NCI-H2171 (cell line): ENCODE measurements around the gene ZNF316.
"Not testable (repeated sequence)": the region's sequence is repeated elsewhere in the genome, so short reads cannot be mapped to it uniquely, and the experiment has no call there.

Experiments used
- DNase-seq: peaks from one replicate; lab custom pipeline; 2025; lab: John Stamatoyannopoulos, UW

Gene ZNF316

DNA sequence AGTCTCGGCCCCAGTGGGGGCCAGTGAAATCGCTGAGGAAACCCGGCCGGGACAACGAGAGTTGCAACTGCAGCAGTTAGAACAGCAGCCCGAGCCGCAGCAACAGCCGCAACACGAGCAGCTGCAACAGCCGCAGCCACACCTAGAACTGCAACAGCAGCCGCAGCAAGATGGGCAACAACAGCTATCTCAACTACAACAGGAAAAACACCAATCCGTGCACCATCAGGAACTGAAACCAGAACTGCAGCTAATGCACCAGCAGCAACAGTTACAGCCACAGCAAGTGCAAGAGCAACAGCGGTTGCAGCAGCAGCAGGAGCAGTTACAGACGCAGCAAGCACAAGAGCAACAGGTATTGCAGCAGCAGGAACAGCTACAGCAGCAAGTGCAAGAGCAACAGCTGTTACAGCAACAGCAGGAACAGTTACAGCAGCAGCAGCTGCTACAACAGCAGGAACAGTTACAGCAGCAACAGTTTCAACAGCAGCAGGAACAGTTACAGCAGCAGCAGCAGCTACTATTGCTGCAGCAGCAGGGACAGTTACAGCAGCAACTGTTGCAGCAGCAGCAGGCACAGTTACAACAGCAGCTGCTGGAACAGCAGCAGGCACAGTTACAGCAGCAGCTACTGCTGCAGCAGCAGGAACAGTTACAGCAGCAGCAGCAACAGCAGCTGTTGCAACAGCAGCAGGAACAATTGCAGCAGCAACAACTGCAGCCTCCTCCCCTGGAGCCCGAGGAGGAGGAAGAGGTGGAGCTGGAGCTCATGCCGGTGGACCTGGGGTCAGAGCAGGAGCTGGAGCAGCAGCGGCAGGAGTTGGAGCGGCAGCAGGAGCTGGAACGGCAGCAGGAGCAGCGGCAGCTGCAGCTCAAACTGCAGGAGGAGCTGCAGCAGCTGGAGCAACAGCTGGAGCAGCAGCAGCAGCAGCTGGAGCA lies 15.7 kb upstream of the ZNF316 start:
- DNase-seq: peak; percentile 24

DNA sequence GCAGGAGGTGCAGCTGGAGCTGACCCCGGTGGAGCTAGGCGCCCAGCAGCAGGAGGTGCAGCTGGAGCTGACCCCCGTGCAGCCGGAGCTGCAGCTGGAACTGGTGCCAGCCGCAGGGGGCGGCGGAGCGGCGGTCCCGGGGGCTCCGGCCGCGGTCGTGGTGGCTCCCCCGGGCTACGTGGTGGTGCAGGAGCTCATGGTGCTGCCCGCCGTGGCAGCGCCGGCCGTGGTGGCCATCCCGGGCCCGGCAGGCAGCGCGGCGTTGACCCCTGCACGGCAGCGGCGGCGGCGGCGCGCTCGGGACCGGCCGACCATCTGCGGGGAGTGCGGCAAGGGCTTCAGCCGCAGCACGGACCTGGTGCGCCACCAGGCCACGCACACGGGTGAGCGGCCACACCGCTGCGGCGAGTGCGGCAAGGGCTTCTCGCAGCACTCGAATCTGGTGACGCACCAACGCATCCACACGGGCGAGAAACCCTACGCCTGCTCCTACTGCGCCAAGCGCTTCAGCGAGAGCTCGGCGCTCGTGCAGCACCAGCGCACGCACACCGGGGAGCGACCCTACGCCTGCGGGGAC lies 14.9 kb upstream of the ZNF316 start:
- no peak for DNase-seq

DNA sequence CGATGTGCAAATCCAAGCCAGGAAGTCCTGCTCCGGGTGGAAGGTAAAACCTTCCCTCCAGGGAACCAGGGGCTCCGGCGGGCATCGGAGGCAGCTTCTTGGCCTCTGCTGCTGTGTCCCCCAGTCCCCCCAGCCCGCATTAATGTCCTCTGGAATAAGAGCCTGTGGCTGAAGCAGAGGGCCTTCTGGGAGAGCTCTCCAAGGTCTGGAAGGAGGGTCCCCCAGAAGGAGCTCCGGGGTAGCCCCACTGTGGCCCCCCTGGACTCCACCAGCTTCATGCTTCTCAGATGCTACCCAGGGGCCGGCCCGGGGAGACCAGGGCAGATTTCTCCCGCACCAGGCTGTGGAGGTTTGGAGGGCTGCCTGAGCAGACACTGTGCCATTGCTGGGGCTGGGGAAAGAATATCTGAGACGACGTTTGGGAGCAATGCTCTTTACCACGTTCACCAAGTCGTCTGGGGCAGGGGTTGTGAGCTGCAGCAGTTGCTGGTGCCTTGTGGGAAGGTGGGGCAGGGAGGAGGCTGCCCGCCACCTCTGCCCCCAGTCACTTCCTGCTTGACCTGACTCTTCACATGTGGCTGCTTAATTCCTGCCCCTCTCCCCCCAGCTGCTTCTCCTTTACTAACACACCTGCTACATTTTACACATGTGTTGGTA lies 13.4 kb upstream of the ZNF316 start:
- no peak for DNase-seq

DNA sequence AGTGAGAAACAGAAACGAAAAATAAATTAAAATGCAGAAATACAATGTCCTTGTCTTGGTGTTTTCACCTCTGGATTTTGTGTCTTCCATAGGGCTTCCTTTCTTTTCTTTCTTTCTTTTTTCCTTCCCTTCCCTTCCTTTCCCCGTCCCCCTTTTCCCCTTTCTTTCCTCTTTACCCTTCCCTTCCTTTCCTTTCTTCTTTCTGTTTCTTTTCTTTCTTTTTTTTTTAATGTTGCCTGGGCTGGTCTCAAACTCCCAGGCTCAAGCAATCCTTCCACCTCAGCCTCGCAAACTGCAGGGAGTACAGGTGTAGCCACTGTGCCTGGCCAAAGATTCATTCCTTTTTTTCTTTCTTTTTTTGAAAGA lies 12.9 kb upstream of the ZNF316 start:
- DNase-seq: no peak

DNA sequence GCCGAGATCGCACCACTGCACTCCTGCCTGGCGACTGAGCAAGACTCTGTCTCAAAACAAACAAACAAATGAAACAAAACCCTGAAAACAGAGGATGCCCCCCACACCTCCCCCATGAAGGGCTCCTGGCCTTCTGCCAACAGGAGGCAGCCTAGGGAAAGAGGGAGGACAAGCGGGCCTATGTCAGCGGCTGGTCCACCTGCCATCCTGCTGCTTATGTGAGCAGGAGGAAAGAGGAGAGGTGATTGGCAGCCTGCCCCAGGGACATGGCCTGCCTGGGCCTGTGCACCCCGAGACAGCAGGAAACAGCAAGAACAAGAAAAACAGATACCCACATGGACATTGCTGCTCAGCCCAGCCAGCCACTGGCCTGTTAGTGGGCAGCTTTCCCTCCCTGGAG lies 9.1 kb upstream of the ZNF316 start:
- peak; percentile 73 for DNase-seq

DNA sequence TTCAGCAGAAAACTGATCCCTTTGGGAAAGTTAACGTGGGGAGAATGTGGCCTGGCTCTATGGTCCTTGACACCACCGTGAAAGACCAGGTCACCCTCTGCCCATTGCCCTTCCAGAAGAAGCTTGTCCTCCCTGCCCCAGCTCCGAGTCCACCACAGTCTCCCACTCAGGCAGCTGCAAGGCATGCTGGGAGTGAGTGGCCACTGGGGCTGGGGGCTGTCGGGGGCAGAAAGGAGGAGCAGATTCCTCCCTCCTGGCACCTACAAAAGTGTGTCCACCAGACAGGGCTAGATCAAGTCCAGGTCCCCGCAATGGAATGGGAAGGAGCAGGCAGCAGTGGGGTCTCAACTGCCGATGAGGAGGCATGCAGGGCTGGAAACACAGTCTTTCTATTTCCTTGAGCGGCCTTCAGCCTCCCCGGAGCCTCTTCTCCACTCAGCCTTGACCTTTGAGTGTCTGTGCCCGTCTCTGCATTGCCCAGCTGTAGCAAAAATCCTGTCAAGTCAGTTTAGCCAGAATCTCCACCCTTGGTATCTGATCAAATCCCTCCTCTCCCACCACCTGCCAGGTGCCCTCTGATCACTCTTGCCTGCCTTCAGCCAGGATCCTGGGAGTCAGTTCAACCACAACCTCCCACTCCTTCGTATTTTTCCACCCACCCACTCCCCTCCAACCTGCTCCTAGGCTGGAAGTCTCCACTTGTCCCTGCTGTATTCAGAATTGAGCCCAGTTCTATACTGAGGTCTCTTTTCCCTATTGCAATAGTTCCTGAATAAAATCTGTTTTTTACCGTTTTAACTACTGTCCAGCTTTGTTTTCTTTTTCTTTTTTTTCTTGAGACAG lies 6.9 kb upstream of the ZNF316 start:
- no peak for DNase-seq

DNA sequence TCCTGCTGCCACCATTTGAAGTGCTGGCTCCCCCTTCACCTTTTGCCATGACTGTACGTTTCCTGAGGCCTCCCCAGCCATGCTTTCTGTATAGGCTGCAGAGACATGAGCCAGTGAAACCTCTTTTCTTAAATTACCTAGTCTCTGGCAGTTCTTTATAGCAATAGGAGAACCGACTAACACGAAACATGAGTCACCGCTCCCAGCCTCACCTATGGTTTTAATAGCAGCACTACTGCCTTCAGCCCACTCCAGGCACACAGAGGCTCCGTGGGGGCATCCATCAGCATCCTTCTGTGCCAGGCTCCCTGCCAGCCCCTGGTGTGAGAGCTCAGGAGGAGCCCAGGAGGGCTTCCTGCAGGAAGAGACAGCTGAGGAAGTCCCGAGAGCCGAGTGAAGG lies 5.5 kb upstream of the ZNF316 start:
- DNase-seq: no peak

DNA sequence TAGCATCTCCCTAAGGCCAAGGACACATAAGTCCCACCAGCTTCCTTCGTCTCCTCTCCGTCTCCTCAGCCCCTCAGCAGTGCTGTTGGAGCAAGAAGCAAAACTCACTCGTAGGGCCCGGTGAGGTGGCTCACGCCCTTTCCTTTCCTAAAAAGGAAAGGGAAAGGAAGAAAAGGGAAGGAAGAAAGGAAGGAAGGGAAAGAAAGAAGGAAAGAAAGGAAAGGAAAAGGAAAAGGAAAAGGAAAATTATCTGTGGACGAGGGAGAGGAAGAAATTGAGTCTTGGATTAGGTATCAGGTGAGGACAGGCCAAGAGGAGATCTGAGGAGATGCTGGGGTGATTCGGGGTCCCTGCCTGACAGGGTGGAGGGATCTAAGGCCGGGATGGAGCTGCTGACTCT lies 3.1 kb upstream of the ZNF316 start:
- no peak for DNase-seq

DNA sequence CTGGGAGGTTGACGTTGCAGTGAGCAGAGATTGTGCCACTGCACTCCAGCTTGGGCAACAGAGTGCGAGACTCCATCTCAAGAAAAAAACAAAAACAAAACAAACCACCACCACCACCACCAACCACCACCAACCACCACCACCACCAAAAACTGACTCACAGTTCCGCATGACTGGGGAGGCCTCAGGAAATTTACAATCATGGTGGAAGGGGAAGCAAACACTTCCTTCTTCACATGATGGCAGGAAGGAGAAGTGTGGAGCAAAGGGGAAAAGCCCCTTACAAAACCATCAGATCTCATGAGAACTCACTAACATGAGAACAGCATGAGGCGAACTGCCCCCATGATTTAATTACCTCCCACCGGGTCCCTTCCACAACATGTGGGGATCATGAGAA lies 2.1 kb upstream of the ZNF316 start:
- not testable (repeated sequence) for DNase-seq

DNA sequence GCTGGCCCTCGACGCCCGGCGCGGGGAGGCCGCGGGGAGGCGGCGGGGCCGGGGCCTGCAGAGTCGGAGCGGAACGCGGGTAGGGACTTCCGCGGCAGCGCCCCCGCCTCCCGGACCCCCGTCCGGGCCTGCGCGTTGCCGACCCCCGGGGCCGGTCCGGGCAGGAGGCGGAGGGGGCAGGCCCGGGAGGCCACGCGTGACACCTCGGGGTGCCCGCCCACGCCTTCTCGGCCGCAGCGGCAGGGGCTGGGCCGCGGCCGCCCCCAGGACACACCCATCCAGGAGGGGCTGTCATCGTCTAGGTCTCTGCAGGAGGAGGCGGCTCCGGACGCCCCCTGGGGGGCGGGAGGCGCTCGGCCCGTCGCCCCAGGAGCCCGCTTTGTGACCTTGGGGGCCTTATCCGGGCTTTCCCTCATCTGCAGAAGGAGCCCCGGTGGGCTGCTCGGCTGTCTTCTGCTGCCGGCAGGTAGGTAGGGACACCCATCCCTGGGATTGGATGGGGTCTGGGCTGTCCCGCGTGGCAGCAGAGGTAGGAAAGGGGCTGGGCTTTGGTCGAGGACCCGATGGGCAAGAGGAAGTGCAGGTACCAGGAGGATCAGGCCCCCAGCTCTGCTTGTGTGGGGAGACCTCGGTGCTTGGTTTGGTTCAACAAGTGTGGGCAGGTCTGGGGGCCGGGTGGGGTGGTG lies 569 bp downstream of the ZNF316 start:
- DNase-seq: no peak

DNA sequence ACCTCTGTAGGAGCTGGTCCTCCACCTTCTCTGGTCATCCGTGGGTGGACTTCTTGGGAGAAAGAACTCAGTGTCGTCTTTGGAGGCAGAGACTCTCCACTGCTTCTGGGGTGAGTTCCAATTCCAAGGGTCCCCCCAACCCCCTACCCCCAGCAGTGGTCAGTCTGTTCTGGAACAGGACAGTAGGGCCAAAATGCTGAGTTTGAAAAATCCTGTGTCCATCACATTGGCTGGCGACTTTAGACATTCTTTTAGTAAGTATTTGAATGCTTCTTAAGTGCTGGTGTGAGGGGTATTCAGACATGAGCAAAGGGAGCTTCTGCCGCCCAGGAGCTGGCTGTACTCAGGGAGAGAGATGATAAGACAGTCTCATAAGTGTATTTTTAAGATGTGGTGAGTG lies 1.9 kb downstream of the ZNF316 start:
- DNase-seq: no peak

DNA sequence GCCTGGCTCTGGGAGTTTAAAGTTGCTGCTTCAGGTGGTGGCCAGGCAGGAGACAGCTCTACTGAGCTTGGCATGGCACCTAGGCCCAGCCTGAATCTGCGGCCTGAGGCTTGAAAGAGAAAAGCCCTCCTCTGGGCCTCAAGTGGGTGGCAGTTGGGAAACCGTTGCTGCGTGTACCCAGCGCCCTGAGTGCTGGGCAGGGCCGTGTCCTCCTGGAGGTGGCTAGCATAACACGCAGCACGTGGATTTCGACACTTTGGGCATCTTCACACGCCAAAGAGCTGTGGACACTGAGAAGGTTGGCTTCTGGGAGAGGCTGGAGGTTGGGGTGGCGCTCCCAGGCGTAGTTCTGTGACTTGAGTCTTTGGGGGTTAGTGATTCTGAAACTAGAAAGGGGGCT lies 2.5 kb downstream of the ZNF316 start:
- no peak for DNase-seq

DNA sequence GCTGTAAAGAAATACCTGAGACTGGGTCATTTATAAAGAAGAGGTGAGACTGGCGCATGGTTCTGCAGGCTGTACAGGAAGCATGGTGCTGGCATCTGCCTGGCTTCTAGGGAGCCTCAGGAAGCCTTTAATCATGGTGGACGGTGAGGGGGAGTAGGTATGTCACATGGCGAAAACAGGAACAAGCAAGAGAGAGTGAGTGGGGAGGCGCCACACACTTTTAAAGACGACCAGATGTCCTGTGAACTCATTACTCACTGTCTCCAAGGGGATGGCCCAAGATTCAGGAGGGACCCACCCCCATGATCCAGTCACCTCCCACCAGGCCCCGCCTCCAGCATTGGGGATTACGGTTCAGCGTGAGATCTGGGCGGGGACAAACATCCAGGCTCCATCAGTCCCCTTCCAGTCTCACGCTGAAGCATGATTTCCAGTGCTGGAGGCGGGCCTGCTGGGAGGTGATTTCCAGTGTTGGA lies 3.2 kb downstream of the ZNF316 start:
- no peak for DNase-seq

DNA sequence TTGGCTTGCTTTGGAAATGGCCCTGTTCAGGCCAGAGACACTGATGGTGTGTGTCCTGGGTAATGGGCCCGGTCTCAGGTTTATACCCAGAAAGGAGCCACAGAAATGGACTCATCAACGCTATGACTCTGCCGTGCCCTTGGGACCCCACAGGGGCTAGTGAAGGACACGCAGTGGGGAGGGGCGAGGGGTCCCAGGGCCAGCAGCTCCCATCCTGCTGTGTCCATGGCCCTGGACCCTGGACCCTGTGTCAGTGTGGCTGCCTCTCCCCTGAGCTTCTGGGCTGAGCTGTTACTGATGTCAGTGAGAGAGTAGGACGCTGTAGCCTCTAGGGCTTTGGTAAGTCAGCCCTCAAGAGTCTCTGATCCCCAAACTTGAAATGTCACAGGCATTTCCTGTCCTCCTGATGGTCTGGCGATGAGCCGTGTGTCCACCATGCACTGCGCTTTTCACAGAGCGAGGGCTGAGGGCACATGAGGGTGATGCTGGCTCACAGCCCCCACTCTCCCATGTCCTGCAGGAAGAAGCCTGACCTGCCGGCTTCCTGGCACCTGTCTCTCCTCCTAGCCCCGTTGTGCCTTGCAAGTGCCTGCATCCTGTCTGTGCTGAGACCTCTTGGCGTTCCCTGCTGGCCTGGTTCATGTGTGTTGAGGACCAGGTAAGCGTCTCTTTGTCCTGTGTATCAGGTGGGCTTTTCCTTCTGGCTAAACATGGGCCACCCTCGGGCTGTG lies 4.4 kb downstream of the ZNF316 start:
- no peak for DNase-seq

DNA sequence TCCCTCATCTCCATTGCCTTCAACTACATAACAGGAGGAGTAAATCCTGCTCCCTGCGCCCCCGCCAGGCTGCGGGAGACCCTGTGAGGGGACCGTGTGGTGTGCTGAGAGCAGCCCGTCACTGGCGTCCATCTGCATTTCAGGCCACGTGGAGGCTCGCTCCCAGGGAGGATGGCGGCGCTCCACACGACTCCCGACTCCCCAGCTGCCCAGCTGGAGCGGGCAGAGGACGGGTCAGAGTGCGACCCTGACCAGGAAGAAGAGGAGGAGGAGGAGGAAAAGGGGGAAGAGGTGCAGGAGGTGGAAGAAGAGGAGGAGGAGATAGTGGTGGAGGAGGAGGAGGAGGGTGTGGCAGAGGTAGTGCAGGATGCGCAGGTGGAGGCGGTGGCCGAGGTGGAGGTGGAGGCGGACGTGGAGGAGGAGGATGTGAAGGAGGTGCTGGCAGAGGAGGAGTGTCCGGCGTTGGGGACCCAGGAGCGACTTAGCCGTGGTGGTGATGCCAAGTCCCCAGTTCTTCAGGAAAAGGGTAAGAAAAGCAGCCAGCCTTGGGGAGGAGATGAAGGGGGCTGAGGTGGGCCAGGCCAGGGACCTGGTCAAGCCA lies 5.2 kb downstream of the ZNF316 start:
- no peak for DNase-seq

DNA sequence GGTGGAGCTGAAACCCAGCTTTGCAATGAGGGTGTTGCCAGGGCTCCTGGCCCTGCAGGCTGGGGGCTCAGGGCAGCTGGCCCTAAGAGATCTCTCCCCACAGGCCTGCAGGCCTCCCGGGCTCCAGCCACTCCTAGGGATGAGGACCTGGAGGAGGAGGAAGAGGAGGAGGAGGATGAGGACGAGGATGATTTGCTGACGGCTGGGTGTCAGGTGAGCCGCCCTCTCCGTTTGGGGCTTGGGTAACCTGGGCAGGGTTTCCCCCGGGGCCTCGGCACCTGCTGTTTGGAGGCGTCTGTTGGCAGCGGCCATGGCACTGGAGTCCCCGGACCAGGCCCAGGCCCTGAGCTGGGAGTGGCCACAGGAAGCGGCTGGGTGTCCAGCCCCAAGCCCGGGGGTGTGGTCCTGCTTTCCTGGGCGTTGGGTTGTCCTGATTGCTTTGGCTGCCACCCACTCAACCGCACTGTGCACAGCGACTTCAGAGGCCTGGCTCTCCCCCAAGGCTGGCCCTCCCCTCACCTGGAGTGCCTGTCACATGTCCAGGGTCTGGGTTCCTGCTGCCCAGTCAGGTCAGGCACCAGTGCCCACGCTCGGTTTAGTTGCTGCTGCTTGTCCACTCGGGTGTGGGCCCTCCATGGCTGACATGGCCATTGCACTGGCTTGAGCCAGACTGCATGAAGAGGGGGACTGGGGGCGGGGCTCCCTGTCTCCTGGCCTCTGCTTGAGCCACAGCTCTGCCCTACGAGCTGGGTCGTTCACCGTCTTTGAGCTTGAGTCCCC lies 5.9 kb downstream of the ZNF316 start:
- DNase-seq: no peak

DNA sequence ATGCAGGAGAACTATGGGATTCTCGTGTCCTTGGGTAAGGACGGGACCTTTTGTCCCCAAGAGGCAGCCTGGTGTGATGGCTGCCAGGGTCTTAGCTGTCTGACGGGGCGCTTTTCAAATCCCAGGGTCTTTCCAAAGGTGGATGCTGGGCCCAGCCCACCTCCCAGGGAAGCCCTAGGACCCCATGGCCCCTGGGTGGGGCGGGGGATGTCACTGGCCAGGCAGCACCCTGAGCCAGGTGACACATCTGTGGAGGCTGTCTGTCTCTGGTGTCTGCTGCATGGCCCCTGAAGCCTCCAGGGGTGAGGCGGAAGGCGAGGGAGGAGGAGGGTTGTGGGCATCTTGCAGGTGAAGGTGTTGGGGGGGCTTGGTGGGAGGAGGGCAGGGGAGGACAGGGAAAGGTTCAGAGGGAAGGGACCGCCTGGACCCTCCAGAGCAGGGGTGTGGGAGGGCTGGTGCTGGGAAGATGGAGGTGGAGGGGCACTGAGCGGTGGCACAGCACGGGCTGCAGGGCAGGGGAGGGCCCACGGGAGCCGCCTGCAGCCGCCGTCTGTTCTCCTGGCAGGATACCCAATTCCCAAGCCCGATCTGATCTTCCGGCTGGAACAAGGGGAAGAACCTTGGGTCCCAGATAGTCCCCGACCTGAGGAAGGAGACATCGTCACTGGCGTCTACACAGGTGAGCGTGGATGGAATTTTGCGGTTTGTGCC lies 7.0 kb downstream of the ZNF316 start:
- no peak for DNase-seq

DNA sequence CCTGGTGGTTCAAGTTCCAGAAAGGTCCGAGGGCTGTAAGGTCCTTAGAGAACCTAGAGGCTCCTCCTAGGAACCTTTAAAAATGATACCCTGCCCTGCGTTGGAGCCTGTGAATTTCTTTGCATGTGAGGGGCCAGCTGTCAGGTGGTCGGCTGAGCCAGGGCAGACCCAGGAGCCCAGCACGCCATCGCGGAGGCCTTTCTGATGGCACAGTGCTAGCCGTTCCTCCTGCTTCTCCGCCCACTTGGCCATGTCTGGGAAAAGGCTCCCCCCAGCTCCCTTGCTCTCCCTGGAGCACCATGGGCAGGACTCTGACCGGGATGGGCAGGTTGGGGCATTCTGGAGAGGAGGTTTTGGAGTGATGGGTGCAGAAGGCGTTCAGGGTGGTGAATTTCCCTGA lies 7.6 kb downstream of the ZNF316 start:
- DNase-seq: no peak

DNA sequence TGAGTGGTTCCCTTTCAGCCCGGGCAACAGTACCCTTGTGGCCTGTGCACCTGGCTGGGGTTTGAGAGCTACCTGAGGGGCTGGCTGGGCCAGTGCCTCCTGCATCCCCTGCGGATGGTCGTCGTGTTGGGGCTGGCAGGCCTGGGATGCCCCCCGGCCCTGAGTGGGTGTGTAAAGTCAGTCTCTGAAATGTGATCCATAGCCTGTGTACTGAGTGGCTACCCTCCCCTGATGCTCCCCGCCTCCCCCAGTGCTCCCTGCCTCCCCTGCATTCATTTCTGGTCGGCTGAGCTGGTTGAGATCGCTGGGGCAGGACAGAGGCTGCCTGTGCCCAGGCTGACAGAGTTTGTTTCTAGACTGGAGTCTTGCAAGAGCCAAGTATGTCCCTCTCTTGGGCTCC lies 9.3 kb downstream of the ZNF316 start:
- DNase-seq: no peak
